ENCODE results near the gene SLC51B.

DNA sequence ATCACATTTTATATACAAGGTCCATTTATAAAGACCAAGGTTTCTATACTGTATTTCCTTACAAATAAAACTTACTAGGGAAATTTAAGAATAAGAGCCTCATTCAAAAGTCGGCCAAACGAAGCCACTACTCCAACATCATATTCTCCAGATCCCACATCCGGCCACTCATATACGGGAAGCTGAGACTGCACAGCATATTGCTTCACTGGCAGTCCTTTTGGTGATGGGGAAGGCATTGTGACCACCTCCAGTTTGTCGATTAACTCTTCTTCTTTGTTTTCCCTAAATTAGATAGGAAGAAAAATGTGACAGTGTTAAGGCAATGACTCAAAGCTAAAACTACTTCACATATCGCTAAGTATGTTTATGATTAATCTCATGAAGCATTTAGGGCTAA, 18.4 kb upstream of the SLC51B start:
- TF ChIP-seq, protein P1, sequence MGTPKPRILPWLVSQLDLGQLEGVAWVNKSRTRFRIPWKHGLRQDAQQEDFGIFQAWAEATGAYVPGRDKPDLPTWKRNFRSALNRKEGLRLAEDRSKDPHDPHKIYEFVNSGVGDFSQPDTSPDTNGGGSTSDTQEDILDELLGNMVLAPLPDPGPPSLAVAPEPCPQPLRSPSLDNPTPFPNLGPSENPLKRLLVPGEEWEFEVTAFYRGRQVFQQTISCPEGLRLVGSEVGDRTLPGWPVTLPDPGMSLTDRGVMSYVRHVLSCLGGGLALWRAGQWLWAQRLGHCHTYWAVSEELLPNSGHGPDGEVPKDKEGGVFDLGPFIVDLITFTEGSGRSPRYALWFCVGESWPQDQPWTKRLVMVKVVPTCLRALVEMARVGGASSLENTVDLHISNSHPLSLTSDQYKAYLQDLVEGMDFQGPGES (IDR thresholded peaks at IDR 0.05; ENCODE audit: low read depth, low read length): no peak
- TF ChIP-seq, protein P2, sequence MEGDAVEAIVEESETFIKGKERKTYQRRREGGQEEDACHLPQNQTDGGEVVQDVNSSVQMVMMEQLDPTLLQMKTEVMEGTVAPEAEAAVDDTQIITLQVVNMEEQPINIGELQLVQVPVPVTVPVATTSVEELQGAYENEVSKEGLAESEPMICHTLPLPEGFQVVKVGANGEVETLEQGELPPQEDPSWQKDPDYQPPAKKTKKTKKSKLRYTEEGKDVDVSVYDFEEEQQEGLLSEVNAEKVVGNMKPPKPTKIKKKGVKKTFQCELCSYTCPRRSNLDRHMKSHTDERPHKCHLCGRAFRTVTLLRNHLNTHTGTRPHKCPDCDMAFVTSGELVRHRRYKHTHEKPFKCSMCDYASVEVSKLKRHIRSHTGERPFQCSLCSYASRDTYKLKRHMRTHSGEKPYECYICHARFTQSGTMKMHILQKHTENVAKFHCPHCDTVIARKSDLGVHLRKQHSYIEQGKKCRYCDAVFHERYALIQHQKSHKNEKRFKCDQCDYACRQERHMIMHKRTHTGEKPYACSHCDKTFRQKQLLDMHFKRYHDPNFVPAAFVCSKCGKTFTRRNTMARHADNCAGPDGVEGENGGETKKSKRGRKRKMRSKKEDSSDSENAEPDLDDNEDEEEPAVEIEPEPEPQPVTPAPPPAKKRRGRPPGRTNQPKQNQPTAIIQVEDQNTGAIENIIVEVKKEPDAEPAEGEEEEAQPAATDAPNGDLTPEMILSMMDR (IDR thresholded peaks at IDR 0.05): no peak
- TF ChIP-seq, protein P3, sequence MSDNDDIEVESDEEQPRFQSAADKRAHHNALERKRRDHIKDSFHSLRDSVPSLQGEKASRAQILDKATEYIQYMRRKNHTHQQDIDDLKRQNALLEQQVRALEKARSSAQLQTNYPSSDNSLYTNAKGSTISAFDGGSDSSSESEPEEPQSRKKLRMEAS (IDR thresholded peaks at IDR 0.05; ENCODE audit: low read depth): no peak
- TF ChIP-seq, protein P4, sequence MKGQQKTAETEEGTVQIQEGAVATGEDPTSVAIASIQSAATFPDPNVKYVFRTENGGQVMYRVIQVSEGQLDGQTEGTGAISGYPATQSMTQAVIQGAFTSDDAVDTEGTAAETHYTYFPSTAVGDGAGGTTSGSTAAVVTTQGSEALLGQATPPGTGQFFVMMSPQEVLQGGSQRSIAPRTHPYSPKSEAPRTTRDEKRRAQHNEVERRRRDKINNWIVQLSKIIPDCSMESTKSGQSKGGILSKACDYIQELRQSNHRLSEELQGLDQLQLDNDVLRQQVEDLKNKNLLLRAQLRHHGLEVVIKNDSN (IDR thresholded peaks at IDR 0.05; ENCODE audit: borderline replicate concordance, low read depth): no peak
- no peak for TF ChIP-seq EZH2phosphoT487 (IDR thresholded peaks at IDR 0.05; ENCODE audit: borderline replicate concordance, low read depth)
- TF ChIP-seq SMC3 (IDR thresholded peaks at IDR 0.05; ENCODE audit: low read depth, low read length): no peak
- TF ChIP-seq, protein P5, sequence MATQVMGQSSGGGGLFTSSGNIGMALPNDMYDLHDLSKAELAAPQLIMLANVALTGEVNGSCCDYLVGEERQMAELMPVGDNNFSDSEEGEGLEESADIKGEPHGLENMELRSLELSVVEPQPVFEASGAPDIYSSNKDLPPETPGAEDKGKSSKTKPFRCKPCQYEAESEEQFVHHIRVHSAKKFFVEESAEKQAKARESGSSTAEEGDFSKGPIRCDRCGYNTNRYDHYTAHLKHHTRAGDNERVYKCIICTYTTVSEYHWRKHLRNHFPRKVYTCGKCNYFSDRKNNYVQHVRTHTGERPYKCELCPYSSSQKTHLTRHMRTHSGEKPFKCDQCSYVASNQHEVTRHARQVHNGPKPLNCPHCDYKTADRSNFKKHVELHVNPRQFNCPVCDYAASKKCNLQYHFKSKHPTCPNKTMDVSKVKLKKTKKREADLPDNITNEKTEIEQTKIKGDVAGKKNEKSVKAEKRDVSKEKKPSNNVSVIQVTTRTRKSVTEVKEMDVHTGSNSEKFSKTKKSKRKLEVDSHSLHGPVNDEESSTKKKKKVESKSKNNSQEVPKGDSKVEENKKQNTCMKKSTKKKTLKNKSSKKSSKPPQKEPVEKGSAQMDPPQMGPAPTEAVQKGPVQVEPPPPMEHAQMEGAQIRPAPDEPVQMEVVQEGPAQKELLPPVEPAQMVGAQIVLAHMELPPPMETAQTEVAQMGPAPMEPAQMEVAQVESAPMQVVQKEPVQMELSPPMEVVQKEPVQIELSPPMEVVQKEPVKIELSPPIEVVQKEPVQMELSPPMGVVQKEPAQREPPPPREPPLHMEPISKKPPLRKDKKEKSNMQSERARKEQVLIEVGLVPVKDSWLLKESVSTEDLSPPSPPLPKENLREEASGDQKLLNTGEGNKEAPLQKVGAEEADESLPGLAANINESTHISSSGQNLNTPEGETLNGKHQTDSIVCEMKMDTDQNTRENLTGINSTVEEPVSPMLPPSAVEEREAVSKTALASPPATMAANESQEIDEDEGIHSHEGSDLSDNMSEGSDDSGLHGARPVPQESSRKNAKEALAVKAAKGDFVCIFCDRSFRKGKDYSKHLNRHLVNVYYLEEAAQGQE (IDR thresholded peaks at IDR 0.05; ENCODE audit: low read depth, low read length): no peak
- TF ChIP-seq TCF12 (IDR thresholded peaks at IDR 0.05): no peak
- no peak for TF ChIP-seq SIN3A (IDR thresholded peaks at IDR 0.05; ENCODE audit: borderline replicate concordance, low read depth, low read length)
- TF ChIP-seq TEAD4 (IDR thresholded peaks at IDR 0.05; ENCODE audit: borderline replicate concordance, insufficient read depth): no peak
- TF ChIP-seq, protein P6, sequence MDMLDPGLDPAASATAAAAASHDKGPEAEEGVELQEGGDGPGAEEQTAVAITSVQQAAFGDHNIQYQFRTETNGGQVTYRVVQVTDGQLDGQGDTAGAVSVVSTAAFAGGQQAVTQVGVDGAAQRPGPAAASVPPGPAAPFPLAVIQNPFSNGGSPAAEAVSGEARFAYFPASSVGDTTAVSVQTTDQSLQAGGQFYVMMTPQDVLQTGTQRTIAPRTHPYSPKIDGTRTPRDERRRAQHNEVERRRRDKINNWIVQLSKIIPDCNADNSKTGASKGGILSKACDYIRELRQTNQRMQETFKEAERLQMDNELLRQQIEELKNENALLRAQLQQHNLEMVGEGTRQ (IDR thresholded peaks at IDR 0.05; ENCODE audit: borderline replicate concordance, low read depth, low read length): no peak
- no peak for TF ChIP-seq NRF1 (IDR thresholded peaks at IDR 0.05; ENCODE audit: low read depth, low read length)
- no peak for TF ChIP-seq EP300 (IDR thresholded peaks at IDR 0.05; ENCODE audit: borderline replicate concordance in 1 of 2, low read depth in 1 of 2, low read length in 1 of 2)
- TF ChIP-seq POLR2AphosphoS5 (IDR thresholded peaks at IDR 0.05; ENCODE audit: low read depth, low read length): no peak

Data from SK-N-SH (cell line).